NCI-H69 (cell line): ENCODE measurements around the gene BRINP1.
A peak's percentile ranks its signal among the peaks of the same experiment; 100 is the strongest.

Experiments
- DNase-seq: peaks from one replicate; lab custom pipeline; 2025; lab: John Stamatoyannopoulos, UW

The BRINP1 gene

GRCh38 chr9:119282476-119283077 lies 86.7 kb downstream of the BRINP1 start:
- peak; percentile 19 for DNase-seq

- DNase-seq: peak; percentile 15
Measured at GRCh38 chr9:119280740-119281485, 88.3 kb downstream of the BRINP1 start.

GRCh38 chr9:119278171-119278570 lies 91.1 kb downstream of the BRINP1 start:
- peak; percentile 98 for DNase-seq

- peak; percentile 46 for DNase-seq
Measured at GRCh38 chr9:119273984-119274665, 95.1 kb downstream of the BRINP1 start.

GRCh38 chr9:119273325-119273904 lies 95.8 kb downstream of the BRINP1 start:
- DNase-seq: peak; percentile 27

- DNase-seq: peak; percentile 36
Measured at GRCh38 chr9:119272500-119273211, 96.6 kb downstream of the BRINP1 start.

GRCh38 chr9:119268985-119269384 lies 100.2 kb downstream of the BRINP1 start:
- DNase-seq: peak; percentile 85

GRCh38 chr9:119264165-119264564 lies 105.1 kb downstream of the BRINP1 start:
- DNase-seq: no peak

- no peak for DNase-seq
Measured at GRCh38 chr9:119257592-119257991, 111.6 kb downstream of the BRINP1 start.

- peak; percentile 78 for DNase-seq
Measured at GRCh38 chr9:119255116-119255515, 114.1 kb downstream of the BRINP1 start.

- DNase-seq: no peak
Measured at GRCh38 chr9:119252671-119253299, 116.5 kb downstream of the BRINP1 start.

GRCh38 chr9:119251936-119252335 lies 117.3 kb downstream of the BRINP1 start:
- DNase-seq: no peak

GRCh38 chr9:119250730-119251129 lies 118.5 kb downstream of the BRINP1 start:
- DNase-seq: no peak

- no peak for DNase-seq
Measured at GRCh38 chr9:119240546-119240945, 128.7 kb downstream of the BRINP1 start.

- no peak for DNase-seq
Measured at GRCh38 chr9:119234636-119235035, 134.6 kb downstream of the BRINP1 start.

GRCh38 chr9:119227422-119227821 lies 141.8 kb downstream of the BRINP1 start:
- no peak for DNase-seq

- DNase-seq: no peak
Measured at GRCh38 chr9:119224431-119224830, 144.8 kb downstream of the BRINP1 start.

GRCh38 chr9:119221276-119221675 lies 148.0 kb downstream of the BRINP1 start:
- DNase-seq: peak; percentile 83

- no peak for DNase-seq
Measured at GRCh38 chr9:119218293-119218692, 150.9 kb downstream of the BRINP1 start.

GRCh38 chr9:119216651-119217331 lies 152.4 kb downstream of the BRINP1 start:
- no peak for DNase-seq

GRCh38 chr9:119215651-119216050 lies 153.6 kb downstream of the BRINP1 start:
- DNase-seq: no peak
